IMR-90 (cell line): ENCODE data around the gene NR2F2. TPM values are rescaled to one million over a fixed set of nuclear protein-coding genes. Genes with fewer than 3 reads are reported as not detected.

Experiments
- ATAC-seq: fragments of 200-7000 bp; cut with Tn5 transposase; 2 replicates; pipeline ENCODE4 v1.9.1; 2020; ENCODE audit warnings: low read depth, mild to moderate bottlenecking, moderate library complexity
- BruUV-seq: library from RNA; stranded (reverse); fragments of 400-500 nt; replicated peaks from 2 replicates; lab custom pipeline; 2021; lab: Mats Ljungman, UMichigan
- CTCF ChIA-PET: fragments of 300-600 bp; formaldehyde crosslinking; extraction: SDS; loops from one replicate; lab custom pipeline; 2021; ENCODE audit warnings: antibody characterized with exemption; lab: Yijun Ruan, JAX
- POLR2A ChIA-PET: fragments of 300-600 bp; sonication (Branson Sonifier 250); formaldehyde crosslinking; loops from one replicate; lab custom pipeline; 2022; ENCODE audit warnings: antibody characterized with exemption; ENCODE audit not compliant: unreplicated experiment; lab: Charles Lee
- DNase-seq: peaks from one replicate; pipeline ENCODE4 v3.0.0; 2013
- H2AFZ ChIP-seq: replicated peaks from 2 replicates; pipeline ENCODE3; 2013; ENCODE audit warnings: low read length, mild to moderate bottlenecking; ENCODE audit not compliant: poor library complexity
- H2AK5ac ChIP-seq: 2 replicates; pipeline ENCODE4 v1.6.1; 2013; ENCODE audit warnings: low read depth, low read length, inconsistent platforms
- H2AK9ac ChIP-seq: replicated peaks from 2 replicates; pipeline ENCODE3; 2013; ENCODE audit warnings: mild to moderate bottlenecking, low read depth, low read length, moderate library complexity; ENCODE audit not compliant: poor library complexity
- H2BK120ac ChIP-seq: 2 replicates; pipeline ENCODE4 v1.6.1; 2013; ENCODE audit warnings: low read depth, low read length, inconsistent platforms
- H2BK15ac ChIP-seq: 3 replicates; pipeline ENCODE4 v1.6.1; 2013; ENCODE audit warnings: low read depth, low read length, inconsistent platforms
- H2BK20ac ChIP-seq: 2 replicates; pipeline ENCODE4 v1.6.1; 2013; ENCODE audit warnings: low read depth, mild to moderate bottlenecking, inconsistent platforms, low read length, moderate library complexity
- H2BK5ac ChIP-seq: 2 replicates; pipeline ENCODE4 v1.6.1; 2013; ENCODE audit warnings: mild to moderate bottlenecking, low read depth, low read length, inconsistent platforms; ENCODE audit not compliant: poor library complexity, severe bottlenecking
- H3K14ac ChIP-seq: replicated peaks from 2 replicates; pipeline ENCODE4 v1.6.1; 2013; ENCODE audit warnings: low read depth, low read length, inconsistent platforms
- H3K18ac ChIP-seq: 2 replicates; pipeline ENCODE4 v1.6.1; 2013; ENCODE audit warnings: low read depth, low read length, control low read depth
- H3K23ac ChIP-seq: 2 replicates; pipeline ENCODE4 v1.6.1; 2013; ENCODE audit warnings: low read depth, low read length, inconsistent platforms
- H3K27ac ChIP-seq: 2 replicates; pipeline ENCODE4 v1.5.1; 2013; ENCODE audit warnings: mild to moderate bottlenecking, control low read depth, low read length; ENCODE audit not compliant: insufficient read depth
- H3K27me3 ChIP-seq: 2 replicates; pipeline ENCODE4 v1.6.1; 2013; ENCODE audit warnings: low read length; ENCODE audit not compliant: control insufficient read depth, insufficient read depth
- H3K36me3 ChIP-seq: 2 replicates; pipeline ENCODE4 v1.6.1; 2013; ENCODE audit warnings: low read length, mixed read lengths; ENCODE audit not compliant: control insufficient read depth, insufficient read depth
- H3K4ac ChIP-seq: 2 replicates; pipeline ENCODE4 v1.6.1; 2013; ENCODE audit warnings: low read depth, low read length, inconsistent platforms
- H3K4me1 ChIP-seq: 2 replicates; pipeline ENCODE4 v1.6.1; 2013; ENCODE audit warnings: low read length, mixed read lengths; ENCODE audit not compliant: control insufficient read depth, insufficient read depth
- H3K4me2 ChIP-seq: 2 replicates; pipeline ENCODE4 v1.6.1; 2013; ENCODE audit warnings: low read depth, mild to moderate bottlenecking, control low read depth, low read length, moderate library complexity
- H3K4me3 ChIP-seq: 2 replicates; pipeline ENCODE4 v1.5.1; 2013; ENCODE audit warnings: low read depth, mild to moderate bottlenecking, control low read depth, low read length, moderate library complexity; ENCODE audit not compliant: insufficient read depth
- H3K56ac ChIP-seq: 2 replicates; pipeline ENCODE4 v1.6.1; 2013; ENCODE audit warnings: low read length, inconsistent platforms; ENCODE audit not compliant: insufficient read depth; ENCODE audit errors: extremely low read depth
- H3K79me1 ChIP-seq, 2 experiments: 2 replicates each; pipeline ENCODE4 v1.6.1; 2013; ENCODE audit warnings: low read length in 2 of 2, inconsistent platforms in 1 of 2, low read depth in 1 of 2
- H3K9ac ChIP-seq: 2 replicates; pipeline ENCODE4 v1.6.1; 2013; ENCODE audit warnings: low read depth, low read length, control low read depth
- H3K9me1 ChIP-seq: 2 replicates; pipeline ENCODE4 v1.6.1; 2013; ENCODE audit warnings: low read length, inconsistent platforms; ENCODE audit not compliant: insufficient read depth
- H3K9me3 ChIP-seq: 2 replicates; pipeline ENCODE4 v1.6.1; 2013; ENCODE audit warnings: low read length; ENCODE audit not compliant: control insufficient read depth, insufficient read depth
- H4K20me1 ChIP-seq: 2 replicates; pipeline ENCODE4 v1.6.1; 2013; ENCODE audit warnings: low read length, inconsistent platforms; ENCODE audit not compliant: insufficient read depth
- H4K5ac ChIP-seq: 2 replicates; pipeline ENCODE4 v1.6.1; 2013; ENCODE audit warnings: mild to moderate bottlenecking, low read depth, low read length, control low read depth
- H4K8ac ChIP-seq, 2 experiments: 2 replicates each; pipeline ENCODE4 v1.6.1; 2013; ENCODE audit warnings: low read depth in 2 of 2, low read length in 2 of 2, control low read depth in 1 of 2, inconsistent platforms in 1 of 2
- H4K91ac ChIP-seq: 2 replicates; pipeline ENCODE4 v1.6.1; 2013; ENCODE audit warnings: low read depth, low read length, inconsistent platforms; ENCODE audit not compliant: insufficient read depth
- BHLHE40 ChIP-seq: fragments of 150-350 bp; IDR thresholded peaks from 2 replicates; pipeline ENCODE4 v1.6.1; 2016; ENCODE audit warnings: mild to moderate bottlenecking, low read depth, low read length
- CEBPB ChIP-seq: IDR thresholded peaks from 2 replicates; pipeline ENCODE4 v1.6.1; 2012; ENCODE audit warnings: low read depth, low read length, improper control_type of control experiment
- CHD1 ChIP-seq: IDR thresholded peaks from 2 replicates; pipeline ENCODE4 v1.6.1; 2012; ENCODE audit warnings: low read depth, low read length, improper control_type of control experiment
- CTCF ChIP-seq: conservative IDR thresholded peaks from 2 replicates; pipeline ENCODE4 v1.5.1; 2012; ENCODE audit warnings: mild to moderate bottlenecking, low read depth, low read length, improper control_type of control experiment
- FOS ChIP-seq: fragments of 150-350 bp; IDR thresholded peaks from 2 replicates; pipeline ENCODE4 v1.6.1; 2016; ENCODE audit warnings: low read depth, low read length
- MAFK ChIP-seq: IDR thresholded peaks from 2 replicates; pipeline ENCODE4 v1.6.1; 2012; ENCODE audit warnings: low read depth, low read length, improper control_type of control experiment
- MAZ ChIP-seq: IDR thresholded peaks from 2 replicates; pipeline ENCODE4 v1.6.1; 2012; ENCODE audit warnings: low read depth, mild to moderate bottlenecking, low read length, improper control_type of control experiment, moderate library complexity, borderline replicate concordance
- MXI1 ChIP-seq: IDR thresholded peaks from 2 replicates; pipeline ENCODE4 v1.6.1; 2012; ENCODE audit warnings: low read depth, mild to moderate bottlenecking, low read length, moderate library complexity, borderline replicate concordance
- NFE2L2 ChIP-seq: fragments of 150-350 bp; IDR thresholded peaks from 2 replicates; pipeline ENCODE4 v1.6.1; 2016; ENCODE audit warnings: low read depth, mild to moderate bottlenecking, low read length
- POLR2A ChIP-seq: IDR thresholded peaks from 2 replicates; pipeline ENCODE4 v1.6.1; 2012; ENCODE audit warnings: mild to moderate bottlenecking, low read depth, low read length
- RAD21 ChIP-seq: IDR thresholded peaks from 2 replicates; pipeline ENCODE4 v1.6.1; 2012; ENCODE audit warnings: low read length, improper control_type of control experiment
- SMC3 ChIP-seq: fragments of 150-350 bp; IDR thresholded peaks from 2 replicates; pipeline ENCODE4 v1.6.1; 2016; ENCODE audit warnings: low read depth, mild to moderate bottlenecking, antibody characterized with exemption, low read length, moderate library complexity
- USF2 ChIP-seq: fragments of 150-350 bp; IDR thresholded peaks from 2 replicates; pipeline ENCODE4 v1.6.1; 2017; ENCODE audit warnings: mild to moderate bottlenecking, antibody characterized with exemption, low read length, low read depth
- WGBS, 2 experiments: methylation state at CpG; one replicate each; pipeline versions ENCODE4 v1.1.5 to v1.1.7; 2013; ENCODE audit warnings: missing lambda C conversion rate in 2 of 2; ENCODE audit not compliant: insufficient read length in 1 of 2; ENCODE audit errors: extremely low coverage in 2 of 2; 5-methylcytosine and 5-hydroxymethylcytosine counted together
- dilution Hi-C: fragments of 300-500 bp; cut with HindIII; formaldehyde crosslinking; loops from one replicate; pipeline ENCODE4 v1.14.3; 2018; ENCODE audit warnings: low sequenced_read_pairs; ENCODE audit not compliant: unreplicated experiment
- in situ Hi-C: fragments of 300-500 bp; cut with MboI; formaldehyde crosslinking; loops from 3 replicates; pipeline ENCODE4 v1.14.3; 2019; ENCODE audit warnings: low sequenced_read_pairs, inconsistent platforms, mixed read lengths
- intact Hi-C: fragments of 100-400 bp; cut with micrococcal nuclease; formaldehyde crosslinking; loops from 2 replicates; pipeline ENCODE4 v1.10.0; 2022
- polyA plus RNA-seq, 3 experiments: library from polyadenylated mRNA; depleted of rRNA; stranded (reverse); fragments of >200 nt; gene quantifications; 2 replicates each; pipeline ENCODE4 v1.2.3, GENCODE V29; 2012; ENCODE audit warnings: low replicate concordance in 1 of 3
- total RNA-seq: library from RNA; depleted of rRNA; stranded (reverse); fragments of >200 nt; gene quantifications from 2 replicates; pipeline ENCODE4 v1.2.3, GENCODE V29; 2012

The NR2F2 gene
- total and polyA plus RNA-seq, 2 of the 4 experiments (the other 2 are of a cell fraction): 20.3 to 161 TPM

GRCh38 chr15:96381463-96381862, 51.0 kb downstream of the NR2F2 start:
- Histone ChIP-seq H2BK5ac (no peak overlapping the region), H3K23ac (no peak overlapping the region), H4K8ac (no peak overlapping the region), H3K56ac (no peak overlapping the region), H3K4ac (no peak overlapping the region), H3K4me1 (no peaks in the 10 kb centered on the region), H3K9me1 (no peaks in the 10 kb centered on the region), H2BK20ac (no peak overlapping the region), H4K20me1 (no peaks in the 10 kb centered on the region), H2AK9ac (no peak overlapping the region), H3K14ac (no peak overlapping the region), H3K27ac (no peak overlapping the region), H2AK5ac (no peak overlapping the region), H2AFZ (no peak overlapping the region), H4K5ac (no peak overlapping the region), H3K27me3 (no peaks in the 10 kb centered on the region; the same call in 1 of the 2 replicates), H3K79me1 (no peaks in the 10 kb centered on the region; a peak in 1 of 4 replicates), H3K4me2 (no peak overlapping the region), H2BK120ac (no peak overlapping the region), H3K18ac (no peak overlapping the region), H3K9me3 (no peaks in the 10 kb centered on the region), H3K36me3 (no peaks in the 10 kb centered on the region), H3K9ac (no peak overlapping the region), H2BK15ac (no peak overlapping the region), H3K4me3 (no peak overlapping the region), H4K91ac (no peak overlapping the region)
- BruUV-seq: no TSS peak
- WGBS, 2 experiments: 29% methylated on average over 2 of the region's 4 CpGs; no CpG with 5 or more reads in 1 of the 2 experiments
- no peak for TF ChIP-seq FOS
- TF ChIP-seq POLR2A: no peak
- TF ChIP-seq USF2: no peak
- no peak for TF ChIP-seq MAFK
- no peak for TF ChIP-seq RAD21
- no peak for TF ChIP-seq MXI1
- TF ChIP-seq BHLHE40: no peak
- TF ChIP-seq NFE2L2: no peak
- no peak for TF ChIP-seq CEBPB
- no peak for TF ChIP-seq SMC3
- TF ChIP-seq MAZ: no peak
- TF ChIP-seq CTCF: no peak
- TF ChIP-seq CHD1: no peak
- in situ Hi-C loops: no loop called here
- dilution Hi-C loops: no loop called here
- intact Hi-C loops: no loop called here
- no peak for ATAC-seq
- no peak for DNase-seq
- ChIA-PET POLR2A (no interaction called here), CTCF (interaction anchor here (0.6 kb wide), 1 partner anchor 61 kb away, joined by 5 read pairs; no protein-coding TSS in a partner anchor)
